HepG2 (cell line): ENCODE measurements around the gene STARD10. TPM values are rescaled to one million over a fixed set of nuclear protein-coding genes. Genes with fewer than 3 reads are reported as not detected.

Source experiments
- AKAP8 ChIP-seq: sonication (generic); formaldehyde crosslinking; IDR thresholded peaks from 2 replicates; pipeline ENCODE4 v1.5.1; 2020; ENCODE audit warnings: mild to moderate bottlenecking, missing genetic modification reagents
- DMAP1 ChIP-seq: IDR thresholded peaks from 2 replicates; pipeline ENCODE4 v1.6.1; 2016
- DNMT1 ChIP-seq: sonication (generic); formaldehyde crosslinking; IDR thresholded peaks from 2 replicates; pipeline ENCODE4 v1.5.1; 2020; ENCODE audit warnings: mild to moderate bottlenecking, missing genetic modification reagents
- FOXO1 ChIP-seq: sonication (generic); formaldehyde crosslinking; IDR thresholded peaks from 2 replicates; pipeline ENCODE4 v1.4.0; 2020; ENCODE audit warnings: missing genetic modification reagents
- HOXA3 ChIP-seq: sonication (generic); formaldehyde crosslinking; IDR thresholded peaks from 2 replicates; pipeline ENCODE4 v1.5.0; 2020; ENCODE audit warnings: missing genetic modification reagents
- JUN ChIP-seq: sonication (generic); formaldehyde crosslinking; IDR thresholded peaks from 2 replicates; pipeline ENCODE4 v1.4.0; 2020; ENCODE audit warnings: mild to moderate bottlenecking, missing genetic modification reagents
- KAT8 ChIP-seq: IDR thresholded peaks from 2 replicates; pipeline ENCODE4 v1.6.1; 2016; ENCODE audit warnings: missing genetic modification reagents, missing compliant biosample characterization
- KDM4B ChIP-seq: sonication (generic); formaldehyde crosslinking; IDR thresholded peaks from 2 replicates; pipeline ENCODE4 v1.4.0; 2020; ENCODE audit warnings: missing genetic modification reagents
- KDM6A ChIP-seq: IDR thresholded peaks from 2 replicates; pipeline ENCODE4 v1.6.1; 2016; ENCODE audit warnings: low read depth
- MEIS2 ChIP-seq: sonication (generic); formaldehyde crosslinking; IDR thresholded peaks from 2 replicates; pipeline ENCODE4 v1.9.0; 2021; ENCODE audit warnings: mild to moderate bottlenecking, missing genetic modification reagents
- PITX1 ChIP-seq: sonication (generic); formaldehyde crosslinking; IDR thresholded peaks from 2 replicates; pipeline ENCODE4 v1.5.1; 2020; ENCODE audit warnings: mild to moderate bottlenecking, missing genetic modification reagents
- RARA ChIP-seq: IDR thresholded peaks from 2 replicates; pipeline ENCODE4 v1.6.1; 2016; ENCODE audit warnings: missing genetic modification reagents, missing compliant biosample characterization
- SP1 ChIP-seq, 2 experiments: fragments of 450-650 bp in 1 of 2; sonication (generic) in 1 of 2; formaldehyde crosslinking in 1 of 2; IDR thresholded peaks; 2 replicates each; pipeline versions ENCODE4 v1.4.0 to v1.6.1; 2016 to 2020; ENCODE audit warnings: missing genetic modification reagents in 1 of 2
- TAF15 ChIP-seq: fragments of 200-400 bp; formaldehyde crosslinking; IDR thresholded peaks from one replicate; pipeline ENCODE4 v1.6.1; 2018; ENCODE audit warnings: mild to moderate bottlenecking, low read depth, low read length; ENCODE audit not compliant: poor library complexity, severe bottlenecking
- ZBTB7B ChIP-seq: sonication (generic); formaldehyde crosslinking; IDR thresholded peaks from 2 replicates; pipeline ENCODE4 v1.4.0; 2020; ENCODE audit warnings: missing genetic modification reagents
- ZNF281 ChIP-seq: sonication (generic); formaldehyde crosslinking; IDR thresholded peaks from 2 replicates; pipeline ENCODE4 v1.4.0; 2020; ENCODE audit warnings: missing genetic modification reagents, borderline replicate concordance
- ZNF567 ChIP-seq: sonication (generic); formaldehyde crosslinking; IDR thresholded peaks from 2 replicates; pipeline ENCODE4 v1.8.1; 2023; ENCODE audit warnings: mild to moderate bottlenecking, missing genetic modification reagents, borderline replicate concordance
- ZNF639 ChIP-seq: conservative IDR thresholded peaks from 2 replicates; pipeline ENCODE4 v1.6.1; 2018; ENCODE audit warnings: missing genetic modification reagents
- ZNF672 ChIP-seq: sonication (generic); formaldehyde crosslinking; IDR thresholded peaks from 2 replicates; pipeline ENCODE4 v1.8.1; 2022; ENCODE audit warnings: missing genetic modification reagents
- ZNF710 ChIP-seq: sonication (generic); formaldehyde crosslinking; IDR thresholded peaks from 2 replicates; pipeline ENCODE4 v1.5.0; 2020; ENCODE audit warnings: mild to moderate bottlenecking, missing genetic modification reagents, borderline replicate concordance
- ZNF737 ChIP-seq: sonication (generic); formaldehyde crosslinking; IDR thresholded peaks from 2 replicates; pipeline ENCODE4 v1.5.0; 2020; ENCODE audit warnings: missing genetic modification reagents, mild to moderate bottlenecking, borderline replicate concordance
- ZZZ3 ChIP-seq: sonication (generic); formaldehyde crosslinking; IDR thresholded peaks from 2 replicates; pipeline ENCODE4 v1.4.0; 2020; ENCODE audit warnings: missing genetic modification reagents, mild to moderate bottlenecking, borderline replicate concordance
- polyA plus RNA-seq, 8 experiments: library from polyadenylated mRNA; depleted of rRNA in 3 of 8; stranded (reverse) in 7 of 8; unstranded in 1 of 8; fragments of >200 nt; fragmentation: Illumina TruSeq in 4 of 8; extraction: Trizol in 4 of 8; gene quantifications; 2 replicates each; pipeline versions ENCODE4 v1.2.1 to v1.2.3, GENCODE V29; 2011 to 2016; ENCODE audit warnings: low read depth in 4 of 8, missing spikeins in 1 of 8, mixed read lengths in 1 of 8; ENCODE audit not compliant: insufficient read depth in 1 of 8
- total RNA-seq, 5 experiments: library from RNA; depleted of rRNA; stranded (reverse); fragments of >200 nt; fragmentation: Illumina TruSeq; extraction: Trizol; gene quantifications; 2 replicates each; pipeline ENCODE4 v1.2.3, GENCODE V29; 2016; ENCODE audit warnings: low read depth in 1 of 5

The STARD10 gene
- total and polyA plus RNA-seq, 2 of the 13 experiments (the other 11 are each of a cell fraction or from before 2014, with no cell fraction given): 260 to 341 TPM

GRCh38 chr11:72786305-72787215 is 7.3 kb downstream of the STARD10 start (continued):
- TF ChIP-seq ZNF567 (0 out of 2 replicates have a peak, but pooled peaks have one; percentile 13), JUN (no peak), MEIS2 (CRISPR knock-in tag) (no peak), SP1 (IDR thresholded peaks at IDR 0.05) (no peak), SP1 (CRISPR knock-in tag; IDR thresholded peaks at IDR 0.05) (no peak; the same call in 1 of the 2 replicates), ZNF672 (CRISPR knock-in tag) (no peak), AKAP8 (peak; percentile 32; the same call in 1 of the 2 replicates), KDM4B (CRISPR knock-in tag) (no peak), DNMT1 (CRISPR knock-in tag) (0 out of 2 replicates have a peak, but pooled peaks have one; percentile 59), TAF15 (no peak), ZNF639 (CRISPR knock-in tag) (no peak), ZNF281 (CRISPR knock-in tag) (no peak; the same call in 1 of the 2 replicates), DMAP1 (CRISPR knock-in tag) (no peak), KAT8 (CRISPR knock-in tag) (0 out of 2 replicates have a peak, but pooled peaks have one; percentile 47), ZNF737 (no peak), PITX1 (peak; percentile 73; the same call in 1 of the 2 replicates), ZBTB7B (CRISPR knock-in tag) (peak; percentile 79; the same call in 1 of the 2 replicates), ZNF710 (CRISPR knock-in tag) (peak; percentile 26; the same call in 1 of the 2 replicates), ZZZ3 (CRISPR knock-in tag) (no peak), HOXA3 (CRISPR knock-in tag) (peak; percentile 50; the same call in 1 of the 2 replicates), FOXO1 (peak; percentile 47; the same call in 1 of the 2 replicates), KDM6A (CRISPR knock-in tag) (peak; percentile 83), RARA (CRISPR knock-in tag) (peak; percentile 67)
